GM12865 (cell line): ENCODE data around the gene RNGTT.

Experiments
- DNase-seq: peaks from one replicate; pipeline ENCODE4 v3.0.0; 2010; ENCODE audit warnings: low read depth
- H3K4me3 ChIP-seq: 2 replicates; pipeline ENCODE4 v1.5.1; 2011; ENCODE audit warnings: mild to moderate bottlenecking, low read depth, low read length, control low read depth
- TF ChIP-seq, protein P1 (sequence below): IDR thresholded peaks from 2 replicates; pipeline ENCODE4 v1.5.1; 2011; ENCODE audit warnings: low read length, control low read depth, low read depth, inconsistent platforms; ENCODE audit not compliant: insufficient read depth; ENCODE audit errors: missing control alignments

The RNGTT gene

DNA sequence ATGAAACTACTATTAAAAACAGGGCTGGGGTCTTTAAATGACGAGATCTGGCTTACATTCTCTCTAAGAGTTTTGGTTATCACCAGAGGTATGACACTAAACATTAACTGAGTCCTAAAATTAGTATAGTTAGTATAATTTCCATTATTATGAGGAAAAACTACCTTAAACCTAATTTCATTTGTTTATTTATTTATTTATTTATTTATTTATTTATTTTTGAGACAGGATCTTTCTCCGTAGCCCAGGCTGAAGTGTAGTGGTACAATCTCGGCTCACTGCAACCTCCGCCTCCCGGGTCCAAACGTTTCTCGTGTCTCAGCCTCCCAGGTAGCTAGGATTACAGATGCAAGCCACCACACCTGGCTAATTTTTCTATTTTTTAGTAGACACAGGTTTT is 85.5 kb downstream of the RNGTT start:
- H3K4me3 ChIP-seq = no peak overlapping the region
- TF ChIP-seq, protein P1, sequence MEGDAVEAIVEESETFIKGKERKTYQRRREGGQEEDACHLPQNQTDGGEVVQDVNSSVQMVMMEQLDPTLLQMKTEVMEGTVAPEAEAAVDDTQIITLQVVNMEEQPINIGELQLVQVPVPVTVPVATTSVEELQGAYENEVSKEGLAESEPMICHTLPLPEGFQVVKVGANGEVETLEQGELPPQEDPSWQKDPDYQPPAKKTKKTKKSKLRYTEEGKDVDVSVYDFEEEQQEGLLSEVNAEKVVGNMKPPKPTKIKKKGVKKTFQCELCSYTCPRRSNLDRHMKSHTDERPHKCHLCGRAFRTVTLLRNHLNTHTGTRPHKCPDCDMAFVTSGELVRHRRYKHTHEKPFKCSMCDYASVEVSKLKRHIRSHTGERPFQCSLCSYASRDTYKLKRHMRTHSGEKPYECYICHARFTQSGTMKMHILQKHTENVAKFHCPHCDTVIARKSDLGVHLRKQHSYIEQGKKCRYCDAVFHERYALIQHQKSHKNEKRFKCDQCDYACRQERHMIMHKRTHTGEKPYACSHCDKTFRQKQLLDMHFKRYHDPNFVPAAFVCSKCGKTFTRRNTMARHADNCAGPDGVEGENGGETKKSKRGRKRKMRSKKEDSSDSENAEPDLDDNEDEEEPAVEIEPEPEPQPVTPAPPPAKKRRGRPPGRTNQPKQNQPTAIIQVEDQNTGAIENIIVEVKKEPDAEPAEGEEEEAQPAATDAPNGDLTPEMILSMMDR = no peak
- no peak for DNase-seq

GRCh38 chr6:88872962-88873361 is 90.5 kb downstream of the RNGTT start:
- TF ChIP-seq, protein P1 = no peak
- DNase-seq = no peak
- H3K4me3 ChIP-seq = no peak overlapping the region

- no peak for DNase-seq
- H3K4me3 ChIP-seq = no peak overlapping the region
- TF ChIP-seq, protein P1 = no peak
Measured at GRCh38 chr6:88871498-88871897, 91.9 kb downstream of the RNGTT start.

DNA sequence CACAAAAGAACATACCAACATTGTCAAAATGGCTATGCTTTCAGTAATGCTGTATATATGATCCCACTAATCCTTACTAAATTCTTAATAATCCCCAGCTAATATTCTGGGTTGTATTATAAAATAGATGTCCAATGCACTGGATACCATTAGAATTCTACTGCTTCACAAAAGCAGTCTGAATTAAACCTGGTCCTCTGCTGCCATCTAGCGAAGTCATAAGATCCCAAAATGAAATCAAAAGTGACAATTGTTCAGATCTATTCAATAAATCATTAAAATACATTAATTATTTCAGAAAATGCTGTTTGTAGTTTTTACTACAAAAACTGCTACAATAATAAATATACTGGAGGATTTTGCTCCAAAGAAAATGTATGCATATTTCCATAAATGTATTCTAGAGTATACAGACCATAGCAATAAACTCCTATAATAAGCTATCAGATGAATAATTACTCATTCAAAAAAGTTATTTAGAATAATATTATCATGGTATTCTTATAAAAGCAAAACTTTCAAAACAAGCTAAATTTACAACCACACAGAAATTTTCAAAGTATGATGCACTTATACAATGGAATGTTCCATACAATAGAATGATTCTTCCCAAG is 92.6 kb downstream of the RNGTT start:
- H3K4me3 ChIP-seq = no peak overlapping the region
- TF ChIP-seq, protein P1 = peak; percentile 51
- peak; percentile 74 for DNase-seq

DNA sequence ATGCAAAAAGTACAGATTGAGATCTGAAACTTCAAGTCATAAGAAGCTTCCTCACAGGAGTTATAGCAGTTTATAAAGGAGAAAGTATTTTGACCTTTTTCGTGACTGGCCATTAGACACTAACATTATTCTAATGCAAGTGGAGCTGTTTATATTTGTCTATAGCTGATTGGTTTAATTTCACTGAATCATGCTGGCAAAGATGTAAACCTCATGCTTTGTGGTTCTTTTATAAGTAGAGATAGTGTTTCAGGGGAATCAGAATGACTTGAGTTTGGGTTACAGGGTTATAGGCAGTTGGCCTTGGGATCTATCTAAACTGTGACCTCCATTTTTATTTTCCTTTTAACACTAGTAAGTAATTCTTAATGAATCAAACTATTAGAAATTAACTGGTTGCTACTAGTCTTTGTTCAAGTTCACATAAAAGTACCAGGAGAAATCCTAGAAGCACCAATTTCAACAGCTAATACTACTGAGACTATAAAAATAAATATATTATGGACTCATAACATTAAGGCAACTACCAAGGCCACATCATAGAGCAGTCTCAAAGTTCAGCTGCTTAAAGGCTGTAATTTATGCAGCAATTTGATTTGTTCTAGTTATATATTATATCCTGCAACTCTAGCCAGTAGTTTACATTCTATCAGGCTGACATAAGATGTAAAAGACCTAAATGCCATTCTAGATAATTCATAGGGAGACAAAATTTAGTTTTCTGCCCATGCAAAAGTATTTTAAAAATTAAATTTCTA is 94.0 kb downstream of the RNGTT start:
- no peak for DNase-seq
- H3K4me3 ChIP-seq = no peak overlapping the region
- TF ChIP-seq, protein P1 = no peak

- no peak overlapping the region for H3K4me3 ChIP-seq
- TF ChIP-seq, protein P1 = no peak
- no peak for DNase-seq
Measured at GRCh38 chr6:88867841-88868731, 95.3 kb downstream of the RNGTT start.
